ENCODE data around the gene RFTN1. TPM values are rescaled to one million over a fixed set of nuclear protein-coding genes. Genes with fewer than 3 reads are reported as not detected.

RFTN1 gene
- polyA plus RNA-seq, 3 donors from 2014 or later: 96.5 to 194 (median 109) TPM

DNA sequence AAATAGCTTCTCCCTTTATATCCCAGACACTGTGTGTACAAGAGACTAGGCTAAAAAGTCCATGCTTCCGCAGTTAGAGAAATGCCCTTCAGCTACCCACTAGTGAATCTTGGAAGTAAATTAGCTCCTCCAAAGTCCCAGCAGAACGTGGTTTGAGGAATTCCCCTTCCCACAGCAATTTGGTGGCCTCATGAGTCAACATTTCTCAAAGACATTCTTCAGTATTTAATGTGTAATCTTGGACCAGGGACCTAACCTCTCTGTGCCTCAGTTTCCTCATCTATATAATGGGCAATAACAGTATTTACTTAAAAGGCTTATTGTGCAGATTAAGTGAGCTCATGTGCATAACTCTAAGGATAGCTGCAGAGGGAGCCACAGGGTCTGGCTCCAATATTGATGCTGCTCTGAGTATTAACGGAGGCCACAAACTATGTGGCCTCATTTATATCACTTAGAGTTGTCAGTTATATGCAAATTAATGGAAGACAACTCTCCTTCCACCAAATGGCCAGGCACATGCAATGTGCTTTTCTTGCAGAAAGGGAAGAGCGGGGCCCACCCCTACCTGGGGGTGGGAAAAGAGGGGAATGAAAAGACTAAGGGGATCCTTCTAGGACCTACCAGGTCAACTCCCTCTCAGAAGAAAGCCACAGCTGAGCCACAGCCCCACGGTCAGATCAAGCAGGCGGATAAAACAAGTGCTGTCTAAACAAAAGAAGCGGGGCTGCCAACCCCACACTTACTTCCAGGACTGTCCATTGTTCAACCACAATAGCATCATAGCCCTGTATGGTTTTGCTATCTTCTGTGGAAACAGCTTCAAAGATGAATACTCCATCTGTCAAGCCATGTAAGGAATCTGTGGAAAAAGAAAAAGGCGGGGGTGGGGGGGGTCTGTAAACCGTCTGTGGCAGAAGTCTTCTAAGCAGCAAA lies 156.0 kb downstream of the RFTN1 start:
- Mint-ChIP-seq H3K4me3 (peak overlapping the region in 1 of 5 donors; percentile 21), H3K4me1 (peaks cover 13 to 31% of the 10 kb centered on the region in 2 donors), H3K36me3 (peaks cover 24 to 38% (median 24%) of the 10 kb centered on the region in 3 donors), H3K9me3 (no peaks in the 10 kb centered on the region), H3K27ac (peak overlapping the region in 3 of 6 donors; percentile 22 to 57 (median 29)), H3K27me3 (ENCODE audit: low read depth in 3 of 3) (peaks cover 0 to 10% (median 0%) of the 10 kb centered on the region in 3 donors)
- no peak for DNase-seq

DNA sequence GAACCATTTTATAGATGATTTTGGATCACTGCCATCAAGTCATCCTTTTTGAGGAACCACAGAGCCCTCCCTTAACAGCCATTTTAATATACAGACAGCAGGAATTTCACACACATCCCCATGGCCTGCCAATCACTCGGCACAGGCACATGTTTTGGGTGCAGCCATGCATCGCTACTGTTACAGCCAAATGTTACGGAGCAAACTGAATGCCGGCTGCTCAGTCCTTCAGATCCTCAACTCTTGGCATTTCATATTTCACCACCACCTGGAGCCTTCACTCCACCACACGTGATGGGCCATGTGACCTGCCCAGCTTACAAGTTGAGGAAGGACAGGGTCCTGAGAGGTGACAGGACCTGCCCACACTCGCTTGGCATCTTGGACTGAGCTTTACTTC lies 157.7 kb downstream of the RFTN1 start:
- peak overlapping the region in 2 of 6 donors; percentile 45 to 53 for H3K27ac Mint-ChIP-seq

DNA sequence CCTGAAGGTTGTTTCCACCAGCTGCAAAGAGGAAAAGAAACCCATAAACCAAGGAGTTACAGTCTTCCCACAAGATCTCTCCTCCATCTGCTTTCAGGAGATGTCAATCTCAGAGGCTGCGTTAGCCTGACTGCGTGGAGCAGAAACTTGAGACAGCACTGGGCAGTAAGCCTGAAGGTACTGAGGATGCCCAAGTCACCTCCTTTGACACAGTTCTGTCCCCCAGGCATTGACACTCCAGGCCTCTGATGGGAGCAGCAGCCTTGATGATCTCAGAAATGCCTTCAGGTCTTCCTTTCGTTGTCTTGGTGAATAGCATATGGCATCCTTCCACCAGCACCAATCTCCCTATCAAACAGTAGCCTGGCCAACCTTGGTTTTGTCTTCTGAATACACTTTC lies 159.2 kb downstream of the RFTN1 start:
- no peaks in the 10 kb centered on the region for H3K9me3 Mint-ChIP-seq
- H3K36me3 Mint-ChIP-seq: peaks cover 23 to 49% (median 27%) of the 10 kb centered on the region in 3 donors
- H3K27ac Mint-ChIP-seq: peak overlapping the region; percentile 2 to 51 (median 30)

More for the DNA sequence above, 157.7 kb downstream of the RFTN1 start:
- peaks cover 10 to 46% of the 10 kb centered on the region in 2 donors for H3K4me1 Mint-ChIP-seq
- peaks cover 0 to 8% (median 0%) of the 10 kb centered on the region in 3 donors for H3K27me3 Mint-ChIP-seq (ENCODE audit: low read depth in 3 of 3)
- H3K9me3 Mint-ChIP-seq: no peaks in the 10 kb centered on the region
- no peak overlapping the region for H3K4me3 Mint-ChIP-seq
- DNase-seq: no peak
- peaks cover 16 to 35% (median 23%) of the 10 kb centered on the region in 3 donors for H3K36me3 Mint-ChIP-seq

DNA sequence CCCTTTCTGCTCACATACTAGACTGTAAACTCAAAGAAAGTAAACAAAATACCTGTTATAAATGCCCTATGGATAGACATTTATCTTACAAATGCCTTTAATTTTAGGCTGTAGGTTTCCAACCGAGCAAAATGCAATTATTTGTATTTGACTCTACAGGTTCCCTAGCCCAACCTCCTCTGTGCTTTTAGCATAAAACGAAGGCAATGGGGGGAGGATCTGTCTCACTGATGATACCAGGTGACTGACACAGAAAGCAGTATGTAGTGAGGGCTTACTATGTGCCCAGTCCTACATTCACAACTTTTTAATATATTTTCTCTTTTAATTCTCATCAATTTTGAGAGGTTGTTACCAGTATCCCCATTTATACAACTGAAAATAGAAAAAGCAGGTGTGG lies 161.1 kb downstream of the RFTN1 start:
- no peaks in the 10 kb centered on the region for H3K9me3 Mint-ChIP-seq
- no peak for DNase-seq
- H3K27me3 Mint-ChIP-seq (ENCODE audit: low read depth in 3 of 3): peaks cover 0 to 5% (median 0%) of the 10 kb centered on the region in 3 donors
- peak overlapping the region in 3 of 6 donors; percentile 44 to 87 (median 65) for H3K27ac Mint-ChIP-seq
- peaks cover 20 to 61% (median 32%) of the 10 kb centered on the region in 3 donors for H3K36me3 Mint-ChIP-seq
- peaks cover 6 to 46% of the 10 kb centered on the region in 2 donors for H3K4me1 Mint-ChIP-seq
- H3K4me3 Mint-ChIP-seq: no peak overlapping the region

More for the DNA sequence above, 159.2 kb downstream of the RFTN1 start:
- DNase-seq: no peak
- Mint-ChIP-seq H3K27me3 (ENCODE audit: low read depth in 3 of 3) (peaks cover 0 to 4% (median 0%) of the 10 kb centered on the region in 3 donors), H3K4me3 (no peak overlapping the region), H3K4me1 (peaks cover 9 to 54% of the 10 kb centered on the region in 2 donors)

DNA sequence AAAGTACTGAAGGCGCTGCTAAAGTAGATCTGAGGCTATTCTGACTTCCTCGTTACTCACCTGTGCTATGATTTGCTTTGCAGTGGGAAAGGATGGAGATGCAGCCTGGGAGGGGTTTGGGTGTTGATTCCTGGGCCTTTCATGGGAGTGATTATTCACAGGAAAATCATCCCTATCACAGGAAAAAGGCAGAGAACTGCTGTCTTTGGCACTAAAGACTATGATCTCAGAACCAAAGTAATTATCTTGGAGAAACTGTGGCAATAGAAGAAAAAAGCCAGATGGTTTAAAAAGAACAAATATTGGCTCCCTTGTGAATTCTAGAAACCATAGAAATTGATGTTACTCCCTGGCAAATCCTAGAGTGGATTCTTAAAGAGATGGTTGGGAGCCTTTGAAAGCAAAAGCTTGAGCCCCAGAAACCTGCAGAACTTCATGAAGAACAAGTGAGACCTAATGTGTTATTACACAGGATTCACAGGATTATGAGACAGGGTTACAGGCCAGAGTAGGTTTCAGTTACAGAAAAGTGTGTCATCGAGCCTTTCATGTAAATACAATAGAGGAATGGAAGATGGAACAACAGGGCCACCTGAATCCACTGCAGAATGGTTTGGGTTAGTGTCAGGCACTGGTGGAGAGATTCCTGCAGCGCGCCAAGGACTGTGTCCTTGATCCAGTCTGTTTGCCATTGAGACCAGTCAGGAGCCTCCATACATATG lies 162.7 kb downstream of the RFTN1 start:
- DNase-seq: no peak
- Mint-ChIP-seq H3K4me1 (peaks cover 11 to 51% of the 10 kb centered on the region in 2 donors), H3K36me3 (peaks cover 18 to 68% (median 30%) of the 10 kb centered on the region in 3 donors), H3K4me3 (no peak overlapping the region), H3K27me3 (ENCODE audit: low read depth in 3 of 3) (peaks cover 0 to 5% (median 2%) of the 10 kb centered on the region in 3 donors), H3K9me3 (no peaks in the 10 kb centered on the region), H3K27ac (peak overlapping the region in 4 of 6 donors; percentile 8 to 63 (median 26))

DNA sequence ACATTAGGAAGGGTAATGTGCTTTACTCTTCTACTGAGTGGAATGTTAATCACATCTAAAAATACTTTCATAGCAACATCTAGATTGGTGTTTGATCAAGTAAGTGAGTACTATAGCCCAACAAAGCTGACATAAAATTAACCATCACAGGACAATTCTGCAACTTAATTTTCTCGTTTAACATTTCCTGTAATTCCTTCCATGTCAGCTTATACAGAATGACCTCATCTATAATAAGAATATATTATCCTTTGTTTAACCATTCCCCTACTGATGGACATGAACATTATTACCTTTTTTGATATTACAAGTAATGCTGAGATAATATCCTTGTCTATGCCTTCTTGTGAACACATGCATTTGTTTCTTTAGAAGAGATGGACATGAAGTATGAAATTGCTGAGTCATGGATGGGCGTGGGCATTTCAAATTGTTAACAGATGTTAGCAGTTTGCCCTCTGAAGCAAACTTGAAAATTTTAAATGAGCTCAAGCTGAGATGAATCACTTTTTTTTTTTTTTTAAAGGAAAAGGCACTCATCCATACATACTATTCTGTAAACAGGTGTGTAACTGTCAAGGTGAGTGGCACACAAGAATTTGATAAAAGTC lies 163.4 kb downstream of the RFTN1 start:
- peaks cover 20 to 72% (median 30%) of the 10 kb centered on the region in 3 donors for H3K36me3 Mint-ChIP-seq
- peaks cover 12 to 54% of the 10 kb centered on the region in 2 donors for H3K4me1 Mint-ChIP-seq
- H3K27ac Mint-ChIP-seq: peak overlapping the region in 1 of 6 donors; percentile 45

DNA sequence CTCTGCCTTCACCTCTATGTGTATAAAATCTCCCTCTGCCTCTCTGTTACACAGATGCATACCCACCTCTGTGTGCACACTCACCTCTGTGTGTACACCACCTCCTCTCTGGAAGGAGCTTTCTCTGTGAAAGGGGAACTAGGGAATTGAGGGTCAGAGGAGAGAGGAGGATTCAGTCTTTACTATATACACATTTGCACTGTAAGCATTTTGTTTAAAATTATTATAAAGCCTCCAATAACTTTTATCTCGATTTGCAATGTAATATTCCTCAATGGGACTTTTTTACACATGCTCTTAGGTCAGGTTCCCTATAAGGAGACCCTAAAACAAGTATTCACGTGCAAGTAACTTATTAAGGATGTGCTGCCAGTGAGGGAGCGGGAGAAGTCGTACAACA lies 166.0 kb downstream of the RFTN1 start:
- no peak for DNase-seq
- Mint-ChIP-seq H3K4me3 (no peak overlapping the region), H3K9me3 (no peaks in the 10 kb centered on the region), H3K27me3 (ENCODE audit: low read depth in 3 of 3) (peaks cover 1 to 3% (median 2%) of the 10 kb centered on the region in 3 donors), H3K36me3 (peaks cover 19 to 75% (median 28%) of the 10 kb centered on the region in 3 donors), H3K4me1 (peaks cover 29 to 68% of the 10 kb centered on the region in 2 donors), H3K27ac (peak overlapping the region in 5 of 6 donors; percentile 5 to 69 (median 36))

More for the DNA sequence above, 163.4 kb downstream of the RFTN1 start:
- DNase-seq: no peak
- Mint-ChIP-seq H3K9me3 (no peaks in the 10 kb centered on the region), H3K4me3 (no peak overlapping the region), H3K27me3 (ENCODE audit: low read depth in 3 of 3) (peaks cover 0 to 5% (median 2%) of the 10 kb centered on the region in 3 donors)

DNA sequence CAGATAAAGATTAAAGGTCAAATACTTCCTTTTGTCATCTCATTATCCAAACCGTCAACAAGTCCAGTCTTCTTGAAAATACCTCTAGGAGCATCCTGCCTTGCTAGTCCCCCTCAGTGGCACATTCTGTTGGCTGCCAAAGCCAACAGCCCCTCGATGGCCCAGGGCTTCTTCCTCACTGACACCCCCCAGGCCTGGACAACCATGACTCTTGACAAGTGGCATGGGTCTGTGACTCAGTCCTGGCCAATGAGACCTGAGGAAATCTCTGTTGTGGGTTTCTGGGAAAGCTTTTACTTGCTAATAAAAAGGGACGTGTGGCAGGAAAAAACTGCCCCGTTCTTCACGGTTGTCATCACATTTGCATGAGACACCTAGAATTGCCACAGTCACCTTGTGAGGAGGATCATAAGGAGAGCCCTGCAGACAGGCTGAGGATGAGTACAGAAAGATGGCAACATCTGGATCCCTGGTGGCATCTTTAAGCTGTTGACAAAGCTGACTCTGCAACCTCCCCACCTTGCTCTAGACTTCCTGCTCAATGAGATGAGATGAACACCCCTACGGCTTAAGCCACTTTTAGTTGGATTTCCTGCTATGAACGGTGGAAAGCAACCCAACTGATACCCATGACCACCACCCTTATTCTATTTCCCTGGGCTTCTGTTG lies 167.0 kb downstream of the RFTN1 start:
- Mint-ChIP-seq H3K9me3 (no peaks in the 10 kb centered on the region), H3K27ac (peak overlapping the region in 5 of 6 donors; percentile 4 to 60 (median 12)), H3K36me3 (peaks cover 19 to 75% (median 28%) of the 10 kb centered on the region in 3 donors), H3K27me3 (ENCODE audit: low read depth in 3 of 3) (peaks cover 1 to 3% (median 2%) of the 10 kb centered on the region in 3 donors), H3K4me3 (no peak overlapping the region), H3K4me1 (peaks cover 32 to 65% of the 10 kb centered on the region in 2 donors)
- no peak for DNase-seq

DNA sequence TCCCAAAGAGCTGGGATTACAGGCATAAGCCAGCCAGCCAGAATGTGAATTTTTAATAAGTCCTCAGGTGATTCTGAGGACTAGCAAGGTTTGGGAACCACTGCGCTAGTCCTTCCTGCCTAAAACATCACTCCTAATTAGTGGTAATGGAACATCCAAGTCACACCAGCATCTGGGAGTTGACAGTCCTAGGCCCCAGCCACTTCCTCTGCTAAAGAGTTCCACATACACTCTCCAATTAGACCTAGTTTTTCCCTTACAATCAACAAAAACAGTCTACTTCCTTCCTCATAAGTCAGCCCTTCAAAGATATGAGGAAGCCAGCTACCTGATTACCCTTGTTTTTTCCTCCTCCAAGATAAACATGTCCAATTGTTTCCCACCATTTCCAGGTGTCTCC lies 170.4 kb downstream of the RFTN1 start:
- H3K4me1 Mint-ChIP-seq: peaks cover 57 to 80% of the 10 kb centered on the region in 2 donors
- no peak overlapping the region for H3K4me3 Mint-ChIP-seq
- no peaks in the 10 kb centered on the region for H3K9me3 Mint-ChIP-seq
- peak overlapping the region; percentile 32 to 79 (median 53) for H3K27ac Mint-ChIP-seq
- no peak for DNase-seq
- H3K36me3 Mint-ChIP-seq: peaks cover 9 to 45% (median 12%) of the 10 kb centered on the region in 3 donors
- peaks cover 2 to 7% (median 3%) of the 10 kb centered on the region in 3 donors for H3K27me3 Mint-ChIP-seq (ENCODE audit: low read depth in 3 of 3)

DNA sequence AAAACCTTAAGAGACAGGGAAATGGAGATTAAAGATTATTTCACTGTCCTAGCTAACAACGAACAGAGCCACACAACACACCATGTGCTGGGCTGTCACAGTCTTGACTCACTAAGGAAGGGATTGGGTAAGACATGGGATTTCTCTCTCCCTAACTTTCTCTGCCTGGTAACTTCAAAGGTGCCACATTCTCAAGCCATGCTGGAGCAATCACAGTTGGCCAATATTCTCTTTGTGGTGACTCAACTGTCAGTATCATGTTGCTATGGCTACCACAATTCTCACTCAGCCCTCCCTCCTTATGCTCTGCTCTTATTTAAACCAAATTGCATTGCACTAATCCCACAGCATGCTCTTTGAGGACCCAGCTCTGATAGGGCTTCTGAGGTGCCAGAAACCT lies 174.5 kb downstream of the RFTN1 start:
- DNase-seq: peak; percentile 70 to 75 (median 73)
- Mint-ChIP-seq H3K36me3 (peaks cover 20 to 26% (median 23%) of the 10 kb centered on the region in 3 donors), H3K27ac (peak overlapping the region; percentile 85 to 97 (median 92)), H3K4me3 (peak overlapping the region; percentile 70 to 85 (median 78)), H3K27me3 (ENCODE audit: low read depth in 3 of 3) (peaks cover 0 to 10% (median 3%) of the 10 kb centered on the region in 3 donors), H3K4me1 (peaks cover 70 to 93% of the 10 kb centered on the region in 2 donors), H3K9me3 (no peaks in the 10 kb centered on the region)

DNA sequence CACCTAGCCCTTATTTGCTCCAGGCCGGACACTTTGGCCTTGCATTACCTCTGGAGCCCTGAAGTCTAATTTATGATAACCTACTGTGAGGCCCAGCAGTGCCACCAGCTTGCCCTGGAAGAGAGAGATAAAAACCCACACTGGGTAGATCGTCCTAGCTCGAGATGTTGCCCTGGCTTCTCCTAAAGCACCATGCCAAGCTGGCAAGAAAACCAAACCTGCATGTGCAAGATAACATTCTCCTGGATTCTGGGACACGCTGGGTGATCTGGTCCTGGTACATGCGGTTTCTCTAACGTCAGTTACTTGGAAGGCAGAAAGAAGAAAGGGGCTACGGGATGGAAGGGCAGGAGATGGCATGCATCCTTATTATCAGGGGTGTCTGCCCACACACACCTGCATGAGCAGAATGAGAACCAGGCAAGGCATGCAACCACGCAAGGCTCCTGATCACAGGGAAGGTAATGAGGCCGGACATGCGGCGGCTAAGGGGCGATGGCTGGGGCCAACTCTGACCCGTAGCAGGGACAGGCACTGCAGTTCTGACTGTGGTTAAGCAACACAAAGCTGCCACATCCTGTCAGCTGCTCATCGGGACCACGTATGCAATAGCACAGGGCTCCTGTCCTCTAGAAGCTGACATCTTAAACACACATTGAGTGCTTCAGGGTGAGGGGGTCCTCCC lies 175.5 kb downstream of the RFTN1 start:
- Mint-ChIP-seq H3K27ac (peak overlapping the region; percentile 85 to 97 (median 92)), H3K4me3 (peak overlapping the region; percentile 70 to 85 (median 78)), H3K9me3 (no peaks in the 10 kb centered on the region), H3K36me3 (peaks cover 15 to 18% (median 15%) of the 10 kb centered on the region in 3 donors), H3K27me3 (ENCODE audit: low read depth in 3 of 3) (peaks cover 0 to 10% (median 2%) of the 10 kb centered on the region in 3 donors), H3K4me1 (peaks cover 64 to 84% of the 10 kb centered on the region in 2 donors)
- peak; percentile 79 to 80 (median 79) for DNase-seq

DNA sequence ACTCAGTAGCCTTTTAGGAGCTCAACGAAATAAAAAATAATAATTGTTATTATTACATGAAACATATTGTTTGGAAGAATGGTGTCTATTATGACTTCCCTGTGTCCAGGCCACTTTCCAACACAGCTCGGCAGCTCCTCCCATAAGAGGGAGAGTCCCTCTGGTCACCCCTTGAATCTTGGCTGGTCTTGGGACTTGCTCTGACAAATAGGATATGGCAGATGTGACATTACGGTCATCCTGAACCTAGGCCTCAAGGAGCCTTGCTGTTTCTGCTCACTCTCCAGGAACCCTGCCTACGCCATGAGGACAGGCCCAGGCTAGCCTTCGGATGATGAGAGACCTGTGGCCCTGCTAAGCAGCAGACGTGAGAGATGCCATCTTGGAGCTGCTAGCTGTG lies 176.7 kb downstream of the RFTN1 start:
- DNase-seq: no peak
- peaks cover 25 to 29% (median 26%) of the 10 kb centered on the region in 3 donors for H3K36me3 Mint-ChIP-seq
- H3K27ac Mint-ChIP-seq: peak overlapping the region in 3 of 6 donors; percentile 47 to 97 (median 63)

More for the DNA sequence above, 176.7 kb downstream of the RFTN1 start:
- Mint-ChIP-seq H3K27me3 (ENCODE audit: low read depth in 3 of 3) (peaks cover 0 to 10% (median 0%) of the 10 kb centered on the region in 3 donors), H3K4me3 (peak overlapping the region in 1 of 5 donors; percentile 2), H3K4me1 (peaks cover 64 to 85% of the 10 kb centered on the region in 2 donors), H3K9me3 (peaks cover 0 to 6% (median 2%) of the 10 kb centered on the region in 6 donors)

Data from immature natural killer cell (primary cell).